Measurements from ENCODE around the gene LHFPL6.

The LHFPL6 gene

DNA sequence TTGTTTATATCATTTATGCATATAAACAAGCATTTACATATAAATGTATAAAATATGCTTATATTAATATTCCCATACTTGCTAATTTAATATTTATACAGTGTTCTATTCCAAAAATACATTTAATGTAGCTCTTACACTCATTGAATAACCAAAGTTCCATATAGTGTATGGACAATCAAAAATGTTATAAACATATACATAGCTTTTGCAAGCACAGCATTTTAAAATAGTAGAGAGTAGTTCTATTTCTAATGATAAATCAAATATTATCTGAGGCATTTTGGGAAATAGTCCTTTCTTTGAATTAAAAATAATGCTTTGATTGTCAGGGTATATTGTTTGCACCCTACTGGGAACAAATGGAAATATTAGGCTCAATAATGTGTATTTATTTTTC lies 30.0 kb upstream of the LHFPL6 start:
- TF ChIP-seq, protein P1, sequence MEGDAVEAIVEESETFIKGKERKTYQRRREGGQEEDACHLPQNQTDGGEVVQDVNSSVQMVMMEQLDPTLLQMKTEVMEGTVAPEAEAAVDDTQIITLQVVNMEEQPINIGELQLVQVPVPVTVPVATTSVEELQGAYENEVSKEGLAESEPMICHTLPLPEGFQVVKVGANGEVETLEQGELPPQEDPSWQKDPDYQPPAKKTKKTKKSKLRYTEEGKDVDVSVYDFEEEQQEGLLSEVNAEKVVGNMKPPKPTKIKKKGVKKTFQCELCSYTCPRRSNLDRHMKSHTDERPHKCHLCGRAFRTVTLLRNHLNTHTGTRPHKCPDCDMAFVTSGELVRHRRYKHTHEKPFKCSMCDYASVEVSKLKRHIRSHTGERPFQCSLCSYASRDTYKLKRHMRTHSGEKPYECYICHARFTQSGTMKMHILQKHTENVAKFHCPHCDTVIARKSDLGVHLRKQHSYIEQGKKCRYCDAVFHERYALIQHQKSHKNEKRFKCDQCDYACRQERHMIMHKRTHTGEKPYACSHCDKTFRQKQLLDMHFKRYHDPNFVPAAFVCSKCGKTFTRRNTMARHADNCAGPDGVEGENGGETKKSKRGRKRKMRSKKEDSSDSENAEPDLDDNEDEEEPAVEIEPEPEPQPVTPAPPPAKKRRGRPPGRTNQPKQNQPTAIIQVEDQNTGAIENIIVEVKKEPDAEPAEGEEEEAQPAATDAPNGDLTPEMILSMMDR (IDR thresholded peaks at IDR 0.05; ENCODE audit: poor library complexity, severe bottlenecking), result no peak
- Histone ChIP-seq H3K4me3 (ENCODE audit: severe bottlenecking) (no peak overlapping the region), H3K27me3 (ENCODE audit: insufficient read depth, poor library complexity, severe bottlenecking) (no peaks in the 10 kb centered on the region), H3K36me3 (ENCODE audit: low read depth) (no peaks in the 10 kb centered on the region), H3K4me1 (ENCODE audit: insufficient read depth, poor library complexity, severe bottlenecking) (no peaks in the 10 kb centered on the region), H3K9me3 (ENCODE audit: severe bottlenecking) (no peaks in the 10 kb centered on the region), H3K27ac (ENCODE audit: poor library complexity, severe bottlenecking) (no peak overlapping the region)
- ATAC-seq (ENCODE audit: low read depth), result no peak
- DNase-seq (ENCODE audit: low spot score), result no peak

DNA sequence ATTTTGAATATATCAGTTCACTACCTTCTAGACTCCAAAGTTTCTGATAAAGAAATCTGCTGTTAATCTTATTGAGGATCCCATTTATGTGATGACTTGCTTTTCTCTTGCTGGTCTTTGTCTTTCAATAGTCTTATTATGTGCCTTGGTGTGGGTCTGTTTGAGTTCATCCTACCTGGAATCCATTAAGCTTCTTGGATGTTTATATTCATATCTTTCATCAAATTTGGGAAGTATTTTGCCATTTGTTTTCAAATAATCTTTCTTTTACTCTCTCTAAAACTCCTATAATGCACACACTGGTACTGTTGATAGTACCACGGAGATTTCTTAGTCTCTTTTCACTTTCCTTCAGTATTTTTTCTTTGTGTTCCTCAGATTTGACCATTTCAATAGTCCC lies 28.3 kb upstream of the LHFPL6 start:
- Histone ChIP-seq H3K27ac (ENCODE audit: poor library complexity, severe bottlenecking) (no peak overlapping the region), H3K4me1 (ENCODE audit: insufficient read depth, poor library complexity, severe bottlenecking) (no peaks in the 10 kb centered on the region)
- no peak for ATAC-seq (ENCODE audit: low read depth)

DNA sequence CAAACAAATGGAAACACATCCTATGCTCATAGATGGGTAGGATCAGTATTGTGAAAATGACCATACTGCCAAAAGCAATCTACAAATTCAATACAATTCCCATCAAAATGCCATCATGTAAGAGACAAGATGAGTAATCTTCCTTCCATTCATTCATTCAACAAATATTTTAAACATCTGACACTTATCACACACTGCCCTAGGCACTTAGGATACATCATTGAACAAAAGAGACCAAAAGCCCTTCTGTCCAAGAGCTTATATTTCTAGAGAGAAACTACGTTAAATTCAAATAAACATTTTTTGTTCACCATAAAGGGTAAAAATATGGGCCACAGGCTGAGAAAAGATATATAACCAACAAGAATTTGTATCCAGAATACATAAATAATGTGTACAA lies 20.5 kb upstream of the LHFPL6 start:
- H3K4me3 ChIP-seq (ENCODE audit: severe bottlenecking), result no peak overlapping the region
- H3K9me3 ChIP-seq (ENCODE audit: severe bottlenecking), result no peaks in the 10 kb centered on the region
- no peak for DNase-seq (ENCODE audit: low spot score)
- TF ChIP-seq, protein P1 (IDR thresholded peaks at IDR 0.05; ENCODE audit: poor library complexity, severe bottlenecking), result no peak
- ATAC-seq (ENCODE audit: low read depth), result no peak
- no peak overlapping the region for H3K27ac ChIP-seq (ENCODE audit: poor library complexity, severe bottlenecking)
- no peaks in the 10 kb centered on the region for H3K27me3 ChIP-seq (ENCODE audit: insufficient read depth, poor library complexity, severe bottlenecking)
- no peaks in the 10 kb centered on the region for H3K4me1 ChIP-seq (ENCODE audit: insufficient read depth, poor library complexity, severe bottlenecking)
- no peaks in the 10 kb centered on the region for H3K36me3 ChIP-seq (ENCODE audit: low read depth)

More for the DNA sequence above, 28.3 kb upstream of the LHFPL6 start:
- Histone ChIP-seq H3K4me3 (ENCODE audit: severe bottlenecking) (no peak overlapping the region), H3K9me3 (ENCODE audit: severe bottlenecking) (no peaks in the 10 kb centered on the region), H3K27me3 (ENCODE audit: insufficient read depth, poor library complexity, severe bottlenecking) (no peaks in the 10 kb centered on the region), H3K36me3 (ENCODE audit: low read depth) (no peaks in the 10 kb centered on the region)
- DNase-seq (ENCODE audit: low spot score), result no peak
- TF ChIP-seq, protein P1 (IDR thresholded peaks at IDR 0.05; ENCODE audit: poor library complexity, severe bottlenecking), result no peak

DNA sequence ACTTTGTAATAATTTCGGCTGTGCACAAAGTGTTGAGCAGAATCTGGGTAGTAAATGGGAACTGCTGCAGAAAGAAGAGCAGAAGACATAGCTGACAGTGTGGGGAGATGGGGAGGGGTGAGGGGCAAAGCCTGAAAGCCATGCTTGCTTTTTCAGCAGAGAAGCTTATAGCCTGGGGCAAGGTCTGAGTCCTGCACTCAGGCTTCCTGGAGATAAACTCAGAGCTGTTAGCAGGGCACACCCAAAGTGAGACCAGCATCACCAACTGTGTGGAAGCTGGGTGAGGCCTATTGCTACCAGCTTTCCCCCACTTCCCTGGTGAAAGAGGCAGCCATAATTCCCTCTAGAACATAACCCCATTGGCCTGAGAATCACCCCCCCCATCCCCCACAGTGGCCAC lies 15.6 kb upstream of the LHFPL6 start:
- H3K4me3 ChIP-seq (ENCODE audit: severe bottlenecking), result no peak overlapping the region
- no peak overlapping the region for H3K27ac ChIP-seq (ENCODE audit: poor library complexity, severe bottlenecking)
- H3K9me3 ChIP-seq (ENCODE audit: severe bottlenecking), result no peaks in the 10 kb centered on the region
- no peak for ATAC-seq (ENCODE audit: low read depth)
- no peak for DNase-seq (ENCODE audit: low spot score)
- no peaks in the 10 kb centered on the region for H3K36me3 ChIP-seq (ENCODE audit: low read depth)
- no peaks in the 10 kb centered on the region for H3K4me1 ChIP-seq (ENCODE audit: insufficient read depth, poor library complexity, severe bottlenecking)
- TF ChIP-seq, protein P1 (IDR thresholded peaks at IDR 0.05; ENCODE audit: poor library complexity, severe bottlenecking), result no peak
- no peaks in the 10 kb centered on the region for H3K27me3 ChIP-seq (ENCODE audit: insufficient read depth, poor library complexity, severe bottlenecking)

DNA sequence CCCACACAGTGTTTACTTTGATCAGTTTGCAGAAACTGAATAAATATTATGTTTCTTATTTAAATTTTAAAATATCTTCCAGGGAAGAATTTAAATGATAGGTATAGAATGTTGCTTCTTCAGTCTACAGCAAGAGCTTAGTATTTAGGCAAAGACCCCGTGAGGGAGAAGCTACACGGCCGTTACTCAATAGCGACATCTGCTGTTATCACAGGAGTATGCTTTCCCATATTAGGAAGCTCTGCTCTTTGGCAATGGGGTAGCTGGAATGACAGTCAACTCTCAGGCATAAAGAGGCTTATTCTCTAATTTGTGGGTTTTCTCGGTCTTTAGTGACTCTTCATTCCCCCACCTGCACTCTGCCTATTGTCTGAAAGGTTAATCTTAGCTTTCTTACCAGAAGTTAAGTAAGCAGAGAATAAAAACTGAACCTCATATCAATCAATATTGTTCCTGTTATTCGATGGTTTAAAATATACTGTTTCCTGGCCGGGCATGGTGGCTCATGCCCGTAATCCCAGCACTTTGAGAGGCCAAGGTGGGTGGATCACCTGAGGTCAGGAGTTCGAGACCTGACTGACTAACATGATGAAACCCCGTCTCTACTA lies 13.2 kb upstream of the LHFPL6 start:
- Histone ChIP-seq H3K4me3 (ENCODE audit: severe bottlenecking) (no peak overlapping the region), H3K27me3 (ENCODE audit: insufficient read depth, poor library complexity, severe bottlenecking) (no peaks in the 10 kb centered on the region), H3K4me1 (ENCODE audit: insufficient read depth, poor library complexity, severe bottlenecking) (no peaks in the 10 kb centered on the region), H3K27ac (ENCODE audit: poor library complexity, severe bottlenecking) (no peak overlapping the region), H3K9me3 (ENCODE audit: severe bottlenecking) (no peaks in the 10 kb centered on the region), H3K36me3 (ENCODE audit: low read depth) (no peaks in the 10 kb centered on the region)
- TF ChIP-seq, protein P1 (IDR thresholded peaks at IDR 0.05; ENCODE audit: poor library complexity, severe bottlenecking), result peak; percentile 93
- no peak for DNase-seq (ENCODE audit: low spot score)
- peak; percentile 73 for ATAC-seq (ENCODE audit: low read depth)
